ENCODE results near the gene RSPH1. TPM values are rescaled to one million over a fixed set of nuclear protein-coding genes. Genes with fewer than 3 reads are reported as not detected.

Gene RSPH1
- total RNA-seq, 1 experiment from 2014 or later = 0.31 TPM

DNA sequence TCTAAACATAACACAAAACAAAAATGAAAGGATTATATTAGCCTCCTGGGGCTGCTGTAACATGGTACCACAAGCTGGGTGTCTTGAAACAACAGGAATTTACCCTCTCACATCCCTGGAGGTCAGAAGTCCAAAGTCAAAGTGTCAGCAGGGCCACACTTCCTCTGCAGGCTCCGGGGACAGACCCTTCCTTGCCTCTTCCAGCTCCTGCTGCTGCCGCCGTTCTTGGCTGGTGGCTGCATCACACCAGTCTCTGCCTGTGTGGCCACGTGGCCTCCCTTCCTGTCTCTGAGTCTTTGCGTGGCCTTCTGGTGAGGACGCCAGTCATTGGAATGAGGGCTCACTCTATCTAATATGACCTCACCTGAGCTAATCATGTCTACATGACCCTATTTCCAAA, 25.8 kb upstream of the RSPH1 start:
- no peak overlapping the region for H2AK5ac ChIP-seq (ENCODE audit: insufficient read length, low read length)
- H3K4ac ChIP-seq (ENCODE audit: low read depth, low read length) = no peak overlapping the region
- H4K8ac ChIP-seq (replicated peaks; ENCODE audit: insufficient read length, low read depth, low read length) = no peak overlapping the region
- no peak overlapping the region for H3K14ac ChIP-seq (ENCODE audit: insufficient read depth, low read length)
- no CpG with 5 or more reads among the region's 6 CpGs for WGBS (ENCODE audit: extremely low coverage, insufficient read length, low lambda C conversion rate)
- H2BK15ac ChIP-seq (ENCODE audit: low read depth, low read length) = no peak overlapping the region
- no peak overlapping the region for H3K4me2 ChIP-seq (ENCODE audit: insufficient read depth, insufficient read length, low read length)
- no peak overlapping the region for H3K23ac ChIP-seq (ENCODE audit: insufficient read length, low read depth, low read length)
- Mint-ChIP-seq H3K9me3 (no peaks in the 10 kb centered on the region), H3K36me3 (ENCODE audit: insufficient read depth in 1 of 3, low read depth in 3 of 3) (peaks cover 13 to 73% (median 49%) of the 10 kb centered on the region in 3 experiments; a peak in 6 of 7 replicates), H3K27ac (peak overlapping the region in 1 of 3 experiments; percentile 57; a peak in 1 of 7 replicates), H3K4me3 (no peak overlapping the region), H3K27me3 (ENCODE audit: low read depth) (no peaks in the 10 kb centered on the region), H3K4me1 (peaks cover 49 to 59% of the 10 kb centered on the region in 2 experiments)
- H2AFZ ChIP-seq (ENCODE audit: low read length) = no peak overlapping the region
- H3K79me1 ChIP-seq (ENCODE audit: insufficient read depth, low read depth, low read length, poor library complexity, severe bottlenecking) = no peaks in the 10 kb centered on the region
- no peaks in the 10 kb centered on the region for H3K9me3 ChIP-seq (ENCODE audit: control insufficient read depth, low read depth, low read length)
- no peak overlapping the region for H2BK20ac ChIP-seq (ENCODE audit: low read depth, low read length, poor library complexity, severe bottlenecking)
- H3K27me3 ChIP-seq (ENCODE audit: insufficient read depth, low read length) = no peaks in the 10 kb centered on the region
- no peak overlapping the region for H3K27ac ChIP-seq (ENCODE audit: insufficient read length, low read depth, low read length)
- H3T11ph ChIP-seq (ENCODE audit: low read length) = no peak overlapping the region
- H3K23me2 ChIP-seq (ENCODE audit: insufficient read length, low read depth, low read length, poor library complexity, severe bottlenecking) = no peaks in the 10 kb centered on the region
- no peak overlapping the region for H2BK120ac ChIP-seq (ENCODE audit: low read depth, low read length, poor library complexity, severe bottlenecking)
- no peak overlapping the region for H4K91ac ChIP-seq (ENCODE audit: insufficient read length, low read depth, low read length)
- H2BK12ac ChIP-seq (ENCODE audit: insufficient read length, low read depth, low read length) = no peak overlapping the region
- TF ChIP-seq, protein P1, sequence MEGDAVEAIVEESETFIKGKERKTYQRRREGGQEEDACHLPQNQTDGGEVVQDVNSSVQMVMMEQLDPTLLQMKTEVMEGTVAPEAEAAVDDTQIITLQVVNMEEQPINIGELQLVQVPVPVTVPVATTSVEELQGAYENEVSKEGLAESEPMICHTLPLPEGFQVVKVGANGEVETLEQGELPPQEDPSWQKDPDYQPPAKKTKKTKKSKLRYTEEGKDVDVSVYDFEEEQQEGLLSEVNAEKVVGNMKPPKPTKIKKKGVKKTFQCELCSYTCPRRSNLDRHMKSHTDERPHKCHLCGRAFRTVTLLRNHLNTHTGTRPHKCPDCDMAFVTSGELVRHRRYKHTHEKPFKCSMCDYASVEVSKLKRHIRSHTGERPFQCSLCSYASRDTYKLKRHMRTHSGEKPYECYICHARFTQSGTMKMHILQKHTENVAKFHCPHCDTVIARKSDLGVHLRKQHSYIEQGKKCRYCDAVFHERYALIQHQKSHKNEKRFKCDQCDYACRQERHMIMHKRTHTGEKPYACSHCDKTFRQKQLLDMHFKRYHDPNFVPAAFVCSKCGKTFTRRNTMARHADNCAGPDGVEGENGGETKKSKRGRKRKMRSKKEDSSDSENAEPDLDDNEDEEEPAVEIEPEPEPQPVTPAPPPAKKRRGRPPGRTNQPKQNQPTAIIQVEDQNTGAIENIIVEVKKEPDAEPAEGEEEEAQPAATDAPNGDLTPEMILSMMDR (conservative IDR thresholded peaks at IDR 0.05) = no peak
- no peak overlapping the region for H2BK5ac ChIP-seq (ENCODE audit: insufficient read length, low read length)
- no peaks in the 10 kb centered on the region for H4K20me1 ChIP-seq (ENCODE audit: control insufficient read depth, insufficient read depth, insufficient read length)
- no peak overlapping the region for H4K5ac ChIP-seq (ENCODE audit: insufficient read length, low read depth, low read length)
- H3K18ac ChIP-seq (ENCODE audit: insufficient read length, low read depth, low read length) = no peak overlapping the region
- peaks cover 4% of the 10 kb centered on the region; the same call in 1 of the 2 replicates for H3K4me1 ChIP-seq (ENCODE audit: insufficient read depth, low read length)
- no peak overlapping the region for H3K56ac ChIP-seq (ENCODE audit: insufficient read length, low read depth, low read length)
- DNase-seq = no peak
- no peak overlapping the region for H3K9ac ChIP-seq (ENCODE audit: extremely low read depth, insufficient read length, low read length)
- no peaks in the 10 kb centered on the region for H3K79me2 ChIP-seq (ENCODE audit: insufficient read depth, low read length)

Measured in H9 (cell line).